Caco-2 (cell line): ENCODE results near the gene TNFRSF13B. TPM values are rescaled to one million over a fixed set of nuclear protein-coding genes. Genes with fewer than 3 reads are reported as not detected.
"Not testable (repeated sequence)": the region's sequence is repeated elsewhere in the genome, so short reads cannot be mapped to it uniquely, and the experiment has no call there.

Experiments
- BruUV-seq: library from RNA; stranded (reverse); fragments of 400-500 nt; replicated peaks from 2 replicates; lab custom pipeline; 2021; lab: Mats Ljungman, UMichigan
- CTCF ChIA-PET: fragments of 300-600 bp; sonication (Branson Sonifier 250); formaldehyde crosslinking; loops from one replicate; lab custom pipeline; 2022; ENCODE audit warnings: antibody characterized with exemption; lab: Charles Lee
- POLR2A ChIA-PET: fragments of 300-600 bp; sonication (Branson Sonifier 250); formaldehyde crosslinking; loops from one replicate; lab custom pipeline; 2022; ENCODE audit warnings: antibody characterized with exemption; lab: Charles Lee
- DNase-seq, 2 experiments: peaks; one replicate each; pipeline versions ENCODE4 v3.0.0 to v3.0.0-alpha.2; 2020 to 2022
- H3K27me3 ChIP-seq: replicated peaks from 2 replicates; pipeline ENCODE4 v1.6.0; 2011; ENCODE audit warnings: low read length; ENCODE audit not compliant: control insufficient read depth, insufficient read depth
- H3K36me3 ChIP-seq: 2 replicates; pipeline ENCODE4 v1.5.1; 2011; ENCODE audit warnings: low read length; ENCODE audit not compliant: control insufficient read depth, insufficient read depth
- H3K4me1 ChIP-seq: fragments of 250-450 bp; sonication (Bioruptor Pico); 2 replicates; pipeline ENCODE4 v1.5.1; 2020; ENCODE audit warnings: mild to moderate bottlenecking
- H3K4me3 ChIP-seq: 2 replicates; pipeline ENCODE4 v1.5.1; 2011; ENCODE audit warnings: low read depth, mild to moderate bottlenecking, control low read depth, low read length
- H3K9me3 ChIP-seq: fragments of 250-450 bp; sonication (Bioruptor Pico); 2 replicates; pipeline ENCODE4 v1.5.1; 2020; ENCODE audit warnings: mild to moderate bottlenecking, moderate library complexity
- H3K27ac Mint-ChIP-seq: one replicate; pipeline ENCODE4 v1.8.0; 2022; ENCODE audit warnings: mixed read lengths; ENCODE audit not compliant: unreplicated experiment
- H3K27me3 Mint-ChIP-seq: one replicate; pipeline ENCODE4 v1.8.0; 2022; ENCODE audit warnings: mixed read lengths; ENCODE audit not compliant: insufficient read depth, unreplicated experiment
- H3K36me3 Mint-ChIP-seq: one replicate; pipeline ENCODE4 v1.8.0; 2022; ENCODE audit warnings: mild to moderate bottlenecking, mixed read lengths; ENCODE audit not compliant: insufficient read depth, unreplicated experiment
- H3K4me1 Mint-ChIP-seq: one replicate; pipeline ENCODE4 v1.8.0; 2022; ENCODE audit warnings: low read depth, mixed read lengths; ENCODE audit not compliant: unreplicated experiment
- H3K4me3 Mint-ChIP-seq: one replicate; pipeline ENCODE4 v1.8.0; 2022; ENCODE audit warnings: mild to moderate bottlenecking, moderate library complexity, mixed read lengths; ENCODE audit not compliant: unreplicated experiment
- H3K9me3 Mint-ChIP-seq: one replicate; pipeline ENCODE4 v1.8.0; 2022; ENCODE audit warnings: mixed read lengths; ENCODE audit not compliant: unreplicated experiment
- CTCF ChIP-seq, 2 experiments: fragments of 200-600 bp in 1 of 2; IDR thresholded peaks; 1 replicate in 1 of 2; 2 replicates in 1 of 2; pipeline versions ENCODE4 v1.5.1 to v1.8.0; 2011 to 2022; ENCODE audit warnings: antibody characterized with exemption in 1 of 2, control low read depth in 1 of 2, inconsistent platforms in 1 of 2, low read depth in 1 of 2, low read length in 1 of 2, mild to moderate bottlenecking in 1 of 2, moderate library complexity in 1 of 2; ENCODE audit not compliant: insufficient read depth in 1 of 2, severe bottlenecking in 1 of 2, unreplicated experiment in 1 of 2
- intact Hi-C: fragments of 100-400 bp; cut with micrococcal nuclease; formaldehyde crosslinking; loops from one replicate; pipeline ENCODE4 v1.10.0; 2022; ENCODE audit not compliant: unreplicated experiment
- total RNA-seq: library from RNA; stranded (reverse); gene quantifications from 2 replicates; pipeline ENCODE4 v1.2.3, GENCODE V29; 2022

The TNFRSF13B gene
- total RNA-seq, 1 experiment from 2014 or later = not detected

GRCh38 chr17:16893527-16893926 lies 78.4 kb downstream of the TNFRSF13B start:
- H3K9me3 Mint-ChIP-seq, H3K36me3 ChIP-seq, H3K4me1 Mint-ChIP-seq, H3K27me3 ChIP-seq, H3K27me3 Mint-ChIP-seq, H3K27ac Mint-ChIP-seq, DNase-seq, H3K36me3 Mint-ChIP-seq, H3K4me3 Mint-ChIP-seq, CTCF ChIA-PET, POLR2A ChIA-PET, H3K9me3 ChIP-seq, BruUV-seq, intact Hi-C loops, H3K4me1 ChIP-seq, H3K4me3 ChIP-seq: not testable (repeated sequence)

DNA sequence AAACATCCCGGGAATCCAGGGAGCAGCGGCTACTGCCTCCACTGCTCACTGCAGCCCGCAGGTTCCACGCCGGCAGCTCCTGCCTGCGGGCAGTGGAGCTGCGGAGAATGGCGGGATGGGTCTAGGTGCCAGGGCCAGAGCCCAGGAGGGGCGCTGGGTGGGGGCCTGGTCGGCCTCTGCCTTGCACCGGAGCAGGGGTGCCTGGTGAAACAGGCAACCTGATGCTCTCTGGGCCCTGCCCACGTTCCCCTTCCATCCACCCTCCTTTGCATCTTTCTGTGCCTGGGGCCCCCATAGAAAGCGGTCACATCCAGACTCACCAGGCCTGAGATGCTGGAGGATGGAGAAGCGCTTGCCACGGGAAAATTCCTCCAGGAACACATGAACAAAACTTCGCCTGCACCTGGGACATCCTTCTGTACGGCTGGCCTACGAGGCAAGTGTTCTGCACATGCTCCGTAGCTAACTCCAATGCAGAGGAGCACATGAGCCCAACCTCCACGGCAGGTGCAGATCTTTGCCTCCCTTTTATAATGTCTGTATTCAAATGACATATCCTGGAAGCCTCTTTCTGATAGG lies 79.0 kb downstream of the TNFRSF13B start:
- H3K4me3 Mint-ChIP-seq, BruUV-seq, DNase-seq, H3K9me3 Mint-ChIP-seq, CTCF ChIA-PET, H3K27ac Mint-ChIP-seq, H3K4me1 Mint-ChIP-seq, H3K36me3 Mint-ChIP-seq, H3K4me3 ChIP-seq, H3K4me1 ChIP-seq, intact Hi-C loops, H3K27me3 Mint-ChIP-seq, H3K36me3 ChIP-seq, POLR2A ChIA-PET, H3K27me3 ChIP-seq, H3K9me3 ChIP-seq: not testable (repeated sequence)

DNA sequence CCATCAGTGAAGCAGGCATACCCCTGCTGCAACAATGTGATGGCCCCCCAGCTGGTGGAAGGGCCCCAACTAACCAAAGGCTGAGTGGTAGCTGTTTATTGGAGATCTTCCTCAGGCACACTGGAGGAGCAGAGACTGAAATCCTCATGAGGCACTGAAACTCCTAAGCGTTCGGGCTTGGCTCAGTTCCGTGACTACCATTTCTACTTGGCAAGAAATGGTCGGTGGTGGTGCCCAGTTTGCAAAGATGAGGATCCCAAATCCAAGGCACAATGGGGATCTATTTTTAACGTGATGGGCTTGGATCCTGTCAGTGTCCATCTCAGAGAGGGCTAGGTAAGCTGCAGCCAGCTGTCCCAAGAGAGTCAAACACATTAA lies 82.8 kb downstream of the TNFRSF13B start:
- H3K27me3 Mint-ChIP-seq = peaks cover 6% of the 10 kb centered on the region
- Histone ChIP-seq H3K9me3 (no peaks in the 10 kb centered on the region), H3K27me3 (no peaks in the 10 kb centered on the region), H3K4me3 (no peak overlapping the region), H3K4me1 (no peaks in the 10 kb centered on the region), H3K36me3 (no peaks in the 10 kb centered on the region)
- no peaks in the 10 kb centered on the region for H3K36me3 Mint-ChIP-seq
- H3K4me3 Mint-ChIP-seq = no peak overlapping the region
- intact Hi-C loops = no loop called here
- no peak overlapping the region for H3K27ac Mint-ChIP-seq
- DNase-seq = no peak
- H3K4me1 Mint-ChIP-seq = no peaks in the 10 kb centered on the region
- CTCF ChIA-PET = no interaction called here
- BruUV-seq = no TSS peak
- no peaks in the 10 kb centered on the region for H3K9me3 Mint-ChIP-seq
- TF ChIP-seq CTCF (IDR thresholded peaks at IDR 0.05; ENCODE audit: insufficient read depth in 1 of 2, low read depth in 1 of 2, low read length in 1 of 2, severe bottlenecking in 1 of 2, unreplicated experiment in 1 of 2) = no peak
- POLR2A ChIA-PET = no interaction called here

Other genes starting within 250 kb of the TNFRSF13B start
- 284 and 311 TPM in 2 replicates for gene MPRIP, start 70.3 kb upstream of the TNFRSF13B start, total RNA-seq
- gene PLD6, start 234.2 kb upstream of the TNFRSF13B start, total RNA-seq = 7.1 and 8.0 TPM in 2 replicates